T-helper 2 cell (primary cell): ENCODE measurements around the gene USP40.

Source experiments
- DNase-seq, 5 experiments: peaks; one replicate each; pipeline versions ENCODE4 v3.0.0 to v3.0.0-alpha.2; 2012 to 2022

Gene USP40

GRCh38 chr2:233474308-233475160, 92.0 kb downstream of the USP40 start:
- DNase-seq: no peak

GRCh38 chr2:233473878-233474277, 92.7 kb downstream of the USP40 start:
- DNase-seq: no peak

DNA sequence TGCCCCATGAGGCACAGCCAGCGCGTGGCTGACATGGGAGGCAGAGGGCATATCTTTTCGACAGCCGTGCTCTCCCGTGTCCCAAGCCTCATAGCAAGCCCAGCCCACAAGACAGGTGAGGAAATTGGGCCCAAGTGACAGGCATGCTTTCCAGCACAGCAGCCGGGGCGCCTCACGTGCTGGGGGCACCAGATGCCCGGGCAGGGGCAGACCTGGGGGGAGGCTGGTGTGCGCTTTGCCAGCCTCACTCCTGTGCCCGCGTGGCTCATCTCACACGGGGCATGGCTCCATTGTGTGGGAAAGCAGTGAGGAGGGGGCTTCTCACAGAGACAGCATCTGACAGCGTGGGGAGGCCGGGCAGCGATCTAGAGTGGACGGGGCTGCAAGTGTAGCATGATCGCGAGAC, 93.2 kb downstream of the USP40 start:
- no peak for DNase-seq

- no peak for DNase-seq
Observed at GRCh38 chr2:233471291-233472035, 95.1 kb downstream of the USP40 start.

DNA sequence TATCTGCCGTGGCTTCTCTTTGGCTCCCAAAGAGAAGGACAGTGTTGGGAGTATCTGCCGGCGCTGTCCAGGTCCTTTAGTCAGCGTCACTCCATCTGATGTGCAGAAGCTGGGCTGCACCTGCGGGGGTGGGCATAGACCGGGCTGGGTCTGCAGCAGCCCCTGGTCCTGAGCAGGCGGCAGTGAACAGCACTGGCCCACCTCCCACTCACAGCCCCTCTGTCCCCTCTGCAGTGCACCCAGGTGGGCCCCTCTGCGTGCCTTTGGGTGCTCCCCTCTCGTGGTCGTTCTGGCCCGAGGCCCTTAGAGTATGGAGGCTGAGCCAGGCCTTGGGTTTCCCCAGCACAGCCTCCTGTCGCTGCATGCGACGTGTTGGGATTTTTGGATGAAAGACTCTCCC, 95.7 kb downstream of the USP40 start:
- no peak for DNase-seq

DNA sequence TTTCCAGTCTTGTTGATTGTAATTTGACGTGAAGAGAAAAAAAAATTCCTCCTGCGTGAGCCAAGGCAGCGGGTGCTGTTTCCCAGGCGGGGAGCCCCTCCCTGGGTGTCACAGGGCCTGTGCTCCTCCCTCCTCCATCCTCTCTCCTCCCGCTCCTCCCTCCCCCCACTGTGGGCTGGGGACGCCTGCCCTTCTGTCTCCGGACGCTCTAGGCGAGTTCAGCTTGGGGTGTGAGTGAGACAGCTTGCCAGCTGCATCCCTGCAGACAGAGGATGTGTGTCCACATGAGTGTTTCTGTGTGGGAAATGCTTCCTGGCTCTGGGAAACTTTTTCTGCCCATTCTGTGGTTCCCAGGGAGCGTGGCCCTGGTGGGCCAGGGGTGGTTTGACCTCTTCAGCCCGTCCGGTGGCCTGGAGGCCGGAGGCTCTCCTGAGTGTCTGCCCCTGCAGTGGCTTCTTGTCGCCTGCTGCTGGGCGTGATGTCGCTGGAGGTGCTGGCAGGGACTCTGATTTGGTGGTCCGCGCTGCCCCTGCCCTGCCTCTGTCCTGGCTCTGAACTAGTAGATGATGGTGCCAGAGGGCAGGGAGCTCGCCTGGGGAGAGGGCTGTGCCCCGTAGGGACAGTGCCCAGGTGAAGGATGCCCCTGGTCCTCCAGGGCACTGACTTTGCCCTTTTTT, 96.4 kb downstream of the USP40 start:
- no peak for DNase-seq

- no peak for DNase-seq
Observed at GRCh38 chr2:233469261-233470010, 97.1 kb downstream of the USP40 start.

- DNase-seq: no peak
Observed at GRCh38 chr2:233468741-233469110, 97.9 kb downstream of the USP40 start.

GRCh38 chr2:233468047-233468740, 98.4 kb downstream of the USP40 start:
- DNase-seq: no peak

DNA sequence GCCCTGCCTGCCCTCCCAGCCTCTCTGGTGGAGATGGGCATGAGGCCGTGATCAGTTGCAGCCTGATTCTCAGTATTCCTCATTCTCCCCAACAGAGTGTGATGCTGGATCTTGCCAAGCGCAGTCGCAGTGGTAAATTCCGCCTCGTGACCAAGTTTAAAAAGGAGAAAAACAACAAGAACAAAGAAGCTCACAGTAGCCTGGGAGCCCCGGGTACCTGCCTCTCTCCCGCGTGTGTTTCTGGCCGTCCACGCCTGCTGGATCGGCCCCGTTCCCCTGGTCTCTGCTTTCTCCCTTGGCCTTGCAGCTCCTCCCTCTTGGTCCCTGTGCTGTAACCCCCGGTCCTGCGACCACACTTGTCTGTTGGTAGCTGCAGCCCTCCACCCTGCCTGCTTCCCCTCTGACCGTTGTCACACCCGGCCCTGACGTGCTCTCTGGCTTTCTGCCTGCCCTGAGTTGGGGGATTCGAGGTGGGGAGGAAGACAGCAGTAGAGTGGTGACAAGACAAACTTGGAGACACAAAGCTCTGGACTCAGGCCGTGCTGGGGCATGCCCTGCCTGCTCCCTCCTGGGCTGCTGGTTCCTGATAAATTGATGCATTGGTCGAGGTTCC, 99.5 kb downstream of the USP40 start:
- DNase-seq: no peak

DNA sequence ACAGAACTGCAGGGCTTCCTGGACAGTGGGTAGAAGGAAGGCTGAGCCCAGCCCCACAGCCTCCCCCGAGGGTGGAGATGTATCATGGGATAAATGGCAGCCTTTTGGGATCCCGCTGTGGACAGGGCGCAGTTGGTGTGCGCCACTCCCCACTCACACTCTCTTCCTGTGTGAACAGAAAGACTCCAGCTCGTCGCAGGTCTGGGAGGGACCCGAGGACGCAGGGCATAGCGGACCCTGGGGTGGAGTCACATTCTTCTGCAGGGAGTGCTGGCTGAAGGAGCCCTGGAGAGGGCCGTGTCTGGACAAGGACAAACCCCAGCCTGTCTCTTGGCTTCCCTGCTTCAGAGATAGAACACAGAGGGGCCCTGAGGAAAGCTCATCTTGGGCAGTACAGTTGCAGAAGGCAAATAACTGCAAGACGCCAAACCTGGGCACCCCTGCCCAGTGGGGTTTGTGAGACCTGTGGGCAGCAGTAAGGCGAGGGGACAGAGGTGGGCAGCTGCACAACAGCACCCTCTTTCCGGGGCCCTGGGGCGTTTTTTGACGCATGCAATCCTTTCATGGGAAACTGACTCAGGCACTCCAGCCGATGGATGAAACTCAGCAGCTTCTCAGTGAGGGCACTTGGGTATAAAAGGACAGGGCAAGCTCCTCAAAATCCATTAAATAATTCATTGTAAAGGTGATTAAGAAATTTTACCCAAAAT, 101.9 kb downstream of the USP40 start:
- DNase-seq: no peak

GRCh38 chr2:233464056-233464455, 102.5 kb downstream of the USP40 start:
- DNase-seq: no peak

DNA sequence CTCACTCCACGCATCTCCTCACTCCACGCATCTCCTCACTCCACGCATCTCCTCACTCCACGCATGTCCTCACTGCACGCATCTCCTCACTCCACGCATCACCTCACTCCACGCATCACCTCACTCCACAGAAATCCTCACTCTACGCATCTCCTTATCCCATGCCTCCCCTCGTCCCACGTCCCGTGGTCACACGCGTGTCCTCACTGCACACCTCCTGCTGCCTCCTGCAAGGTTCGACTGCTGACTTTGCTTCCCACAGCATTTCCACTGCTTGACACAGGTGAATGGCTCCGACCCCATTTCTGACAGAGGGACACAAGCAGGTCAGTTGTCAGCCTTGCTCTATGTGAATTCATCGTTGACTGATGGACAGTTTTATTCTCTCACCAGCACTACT, 103.0 kb downstream of the USP40 start:
- no peak for DNase-seq

DNA sequence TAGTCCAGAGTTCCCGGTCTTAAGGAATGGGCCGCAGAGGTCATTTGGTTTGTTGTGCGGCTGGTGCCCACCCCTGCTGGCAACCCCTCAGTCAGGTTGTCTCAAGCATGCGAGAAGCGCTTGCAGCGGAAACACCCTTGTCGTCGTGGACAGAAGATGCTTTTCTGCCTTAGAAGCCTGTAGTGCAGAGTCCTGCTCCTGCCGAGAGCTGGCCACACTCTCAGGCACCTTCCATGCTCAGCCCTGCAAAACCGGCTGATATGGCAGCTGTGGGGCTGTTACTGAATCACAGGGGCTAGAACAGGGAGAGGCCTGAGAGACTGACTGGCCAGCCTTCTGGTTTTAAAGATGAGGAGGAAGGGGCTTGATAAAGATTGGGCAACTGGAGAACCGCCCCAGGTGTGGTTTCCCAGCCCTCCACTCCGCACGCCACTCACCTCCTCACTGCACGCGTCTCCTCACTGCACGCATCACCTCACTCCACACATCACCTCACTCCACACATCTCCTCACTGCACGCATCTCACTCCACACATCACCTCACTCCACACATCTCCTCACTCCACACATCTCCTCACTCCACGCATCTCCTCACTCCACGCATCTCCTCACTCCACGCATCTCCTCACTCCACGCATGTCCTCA, 103.6 kb downstream of the USP40 start:
- DNase-seq: no peak

GRCh38 chr2:233462202-233462785, 104.3 kb downstream of the USP40 start:
- no peak for DNase-seq

GRCh38 chr2:233461481-233461891, 105.1 kb downstream of the USP40 start:
- no peak for DNase-seq

DNA sequence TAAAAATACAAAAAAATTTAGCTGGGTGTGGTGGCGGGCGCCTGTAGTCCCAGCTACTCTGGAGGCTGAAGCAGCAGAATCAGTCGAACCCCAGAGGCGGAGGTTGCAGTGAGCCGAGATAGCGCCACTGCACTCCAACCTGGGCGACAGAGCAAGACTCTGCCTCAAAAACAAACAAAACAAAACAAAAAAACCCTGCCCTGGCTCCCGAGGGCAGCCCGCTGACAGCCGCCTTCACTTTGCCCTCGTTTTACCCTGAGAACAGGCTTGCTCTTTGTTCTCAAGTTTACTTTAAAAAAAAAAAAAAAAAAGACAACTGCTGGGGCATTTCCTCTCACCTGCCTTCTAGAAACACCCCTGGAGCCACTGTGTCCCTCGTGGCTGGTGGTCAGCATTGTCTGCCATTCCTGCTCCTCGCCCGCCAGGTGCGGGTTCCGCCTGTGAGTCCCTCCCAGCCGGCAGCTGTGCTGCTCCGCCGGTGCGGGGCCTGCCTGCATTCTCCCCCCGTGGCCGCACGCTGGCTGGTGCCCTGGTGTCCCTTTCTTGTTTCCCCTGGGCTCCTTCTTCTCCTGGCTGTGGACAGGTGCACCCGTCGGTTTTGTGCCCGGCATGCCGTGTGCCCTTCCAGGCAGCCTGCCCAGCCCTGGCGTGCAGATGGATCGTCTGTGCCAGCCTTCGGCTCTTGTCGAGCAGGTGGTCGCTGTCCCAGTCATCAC, 105.7 kb downstream of the USP40 start:
- DNase-seq: no peak

DNA sequence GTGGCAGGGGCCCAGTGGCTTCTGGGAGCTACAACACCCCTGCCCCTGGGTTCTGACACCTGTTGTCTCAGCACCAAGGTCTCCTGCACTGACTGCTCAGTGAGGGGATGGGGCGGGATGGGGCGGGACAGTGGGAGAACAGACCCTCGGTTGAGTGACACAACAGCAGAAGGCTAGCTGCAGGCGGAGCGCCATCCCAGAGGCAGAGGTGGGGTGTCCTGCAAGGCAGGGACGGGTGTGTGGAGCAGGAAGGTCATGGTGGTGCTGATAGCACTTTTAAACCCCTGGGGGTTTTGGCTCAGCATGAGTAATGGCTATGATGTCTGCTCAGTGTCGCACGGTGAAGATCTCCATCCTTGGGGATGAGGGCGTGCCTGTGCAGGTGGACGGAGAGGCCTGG, 107.2 kb downstream of the USP40 start:
- no peak for DNase-seq

GRCh38 chr2:233458826-233459225, 107.8 kb downstream of the USP40 start:
- DNase-seq: no peak
